Liver (tissue), 9 donors: ENCODE measurements around the gene KPNB1. TPM values are rescaled to one million over a fixed set of nuclear protein-coding genes. Genes with fewer than 3 reads are reported as not detected.

Source experiments
- DNase-seq: peaks from one replicate; pipeline ENCODE4 v3.0.0-alpha.2; 2017; ENCODE audit warnings: low spot score
- H3K27ac ChIP-seq, 2 donors: one replicate each; pipeline ENCODE4 v1.7.0; 2013; ENCODE audit warnings: inconsistent platforms in 2 of 2, low read length in 2 of 2, control low read depth in 1 of 2, low read depth in 1 of 2, mild to moderate bottlenecking in 1 of 2
- H3K27me3 ChIP-seq, 4 donors: one replicate each; pipeline versions ENCODE4 v1.6.1 to v1.7.0; 2013; ENCODE audit warnings: low read length in 3 of 4, inconsistent platforms in 1 of 4, mild to moderate bottlenecking in 1 of 4, moderate library complexity in 1 of 4; ENCODE audit not compliant: control insufficient read depth in 4 of 4, insufficient read depth in 4 of 4
- H3K36me3 ChIP-seq, 4 donors: one replicate each; pipeline versions ENCODE4 v1.6.1 to v1.7.0; 2013; ENCODE audit warnings: low read length in 3 of 4, mild to moderate bottlenecking in 3 of 4, low read depth in 1 of 4, moderate library complexity in 1 of 4; ENCODE audit not compliant: control insufficient read depth in 4 of 4, insufficient read depth in 3 of 4
- H3K4me1 ChIP-seq, 4 donors: one replicate each; pipeline versions ENCODE4 v1.6.1 to v1.7.0; 2013; ENCODE audit warnings: low read length in 3 of 4, mild to moderate bottlenecking in 3 of 4, moderate library complexity in 1 of 4; ENCODE audit not compliant: control insufficient read depth in 4 of 4, insufficient read depth in 4 of 4
- H3K4me3 ChIP-seq, 3 donors: one replicate each; pipeline versions ENCODE4 v1.6.1 to v1.7.0; 2013; ENCODE audit warnings: low read length in 3 of 3, control low read depth in 1 of 3, low read depth in 1 of 3, mild to moderate bottlenecking in 1 of 3
- H3K9ac ChIP-seq, 2 donors: one replicate each; pipeline ENCODE4 v1.7.0; 2013; ENCODE audit warnings: low read length in 2 of 2, mild to moderate bottlenecking in 2 of 2, moderate library complexity in 2 of 2, control low read depth in 1 of 2, low read depth in 1 of 2
- H3K9me3 ChIP-seq, 4 donors: one replicate each; pipeline versions ENCODE4 v1.6.1 to v1.7.0; 2013; ENCODE audit warnings: low read length in 3 of 4; ENCODE audit not compliant: control insufficient read depth in 4 of 4
- EGR1 ChIP-seq, 2 donors: IDR thresholded peaks; 2 replicates each; pipeline ENCODE4 v1.6.1; 2016 to 2018; ENCODE audit warnings: antibody characterized with exemption in 2 of 2, low read depth in 2 of 2
- FOXA1 ChIP-seq: IDR thresholded peaks from 2 replicates; pipeline ENCODE4 v1.6.1; 2016; ENCODE audit warnings: antibody characterized with exemption
- GABPA ChIP-seq, 2 donors: IDR thresholded peaks in 1 of 2; conservative IDR thresholded peaks in 1 of 2; 2 replicates each; pipeline ENCODE4 v1.6.1; 2016; ENCODE audit warnings: antibody characterized with exemption in 2 of 2, mild to moderate bottlenecking in 1 of 2, moderate library complexity in 1 of 2
- HNF4G ChIP-seq: IDR thresholded peaks from 2 replicates; pipeline ENCODE4 v1.6.1; 2016; ENCODE audit warnings: antibody characterized with exemption
- NR2F2 ChIP-seq: IDR thresholded peaks from 2 replicates; pipeline ENCODE4 v1.6.1; 2016; ENCODE audit warnings: antibody characterized with exemption
- RAD21 ChIP-seq, 2 donors: IDR thresholded peaks; 2 replicates each; pipeline ENCODE4 v1.6.1; 2016; ENCODE audit warnings: antibody characterized with exemption in 2 of 2, mild to moderate bottlenecking in 2 of 2
- RXRA ChIP-seq, 2 donors: IDR thresholded peaks; 2 replicates each; pipeline ENCODE4 v1.6.1; 2017 to 2018; ENCODE audit warnings: antibody characterized with exemption in 2 of 2, mild to moderate bottlenecking in 1 of 2
- SP1 ChIP-seq: IDR thresholded peaks from 2 replicates; pipeline ENCODE4 v1.6.1; 2018; ENCODE audit warnings: antibody characterized with exemption, mild to moderate bottlenecking
- TAF1 ChIP-seq: conservative IDR thresholded peaks from 2 replicates; pipeline ENCODE4 v1.6.1; 2016; ENCODE audit warnings: antibody characterized with exemption, mild to moderate bottlenecking
- YY1 ChIP-seq: IDR thresholded peaks from 2 replicates; pipeline ENCODE4 v1.6.1; 2016; ENCODE audit warnings: antibody characterized with exemption, mild to moderate bottlenecking
- WGBS: extraction: QIAGEN DNeasy Blood & Tissue Kit; methylation state at CpG from one replicate; pipeline ENCODE4 v1.1.7; 2013; 5-methylcytosine and 5-hydroxymethylcytosine counted together
- polyA plus RNA-seq, 2 donors: library from polyadenylated mRNA; stranded (reverse) in 1 of 2; unstranded in 1 of 2; fragments of 200-250 nt in 1 of 2; fragments of >200 nt in 1 of 2; fragmentation: Nextera tagmentation in 1 of 2; extraction: Ambion mirVana in 1 of 2; gene quantifications; one replicate each; pipeline versions ENCODE4 v1.2.1 to v1.2.3, GENCODE V29; 2013 to 2015
- total RNA-seq, 2 donors: library from RNA; depleted of rRNA; stranded (reverse); fragments of >200 nt; gene quantifications; one replicate each; pipeline ENCODE4 v1.2.3, GENCODE V29; 2014
- TF ChIP-seq, protein P1 (sequence below): fragments of 150-350 bp; IDR thresholded peaks from 2 replicates; pipeline ENCODE4 v1.5.1; 2017; ENCODE audit warnings: improper control_type of control experiment, low read depth, low read length; ENCODE audit not compliant: missing input control
- TF ChIP-seq, protein P2 (sequence below): IDR thresholded peaks from 2 replicates; pipeline ENCODE4 v1.6.1; 2016; ENCODE audit warnings: antibody characterized with exemption
- TF ChIP-seq, protein P3 (sequence below): IDR thresholded peaks from 2 replicates; pipeline ENCODE4 v1.6.1; 2016; ENCODE audit warnings: antibody characterized with exemption, mild to moderate bottlenecking
- TF ChIP-seq, protein P4 (sequence below): IDR thresholded peaks from 2 replicates; pipeline ENCODE4 v1.6.1; 2016; ENCODE audit warnings: antibody characterized with exemption
- donor health status: healthy.
- donor health status: healthy.
- donor health status: healthy.
- donor health status: healthy.
- donor health status: healthy.

KPNB1 gene
- total and polyA plus RNA-seq, 4 donors: 27.6 to 114 (median 75.0) TPM

DNA sequence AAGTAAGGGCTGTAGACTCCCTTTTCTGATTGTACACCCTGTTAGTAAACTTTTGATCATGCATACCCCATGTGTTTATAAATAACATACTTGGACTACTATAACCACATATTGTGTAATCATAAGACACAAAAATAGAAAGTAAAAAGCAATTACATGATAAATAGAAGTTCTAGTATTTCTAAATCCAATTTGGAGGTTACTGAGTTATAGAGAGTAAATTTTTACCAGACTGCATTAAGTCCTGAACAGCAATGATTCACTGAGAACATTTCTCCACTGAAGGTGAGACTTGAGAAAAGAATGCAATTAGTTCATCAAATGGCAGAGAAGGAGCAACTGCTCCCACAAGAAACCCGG lies 36.5 kb downstream of the KPNB1 start:
- Histone ChIP-seq H3K27ac (no peak overlapping the region), H3K4me3 (no peak overlapping the region), H3K9ac (no peak overlapping the region), H3K9me3 (no peaks in the 10 kb centered on the region), H3K27me3 (no peaks in the 10 kb centered on the region), H3K4me1 (no peaks in the 10 kb centered on the region), H3K36me3 (peaks cover 6 to 29% (median 20%) of the 10 kb centered on the region in 4 donors)
- 91% methylated on average over 1 of the region's 1 CpG for WGBS
- TF ChIP-seq TAF1 (no peak), HNF4G (no peak), RAD21 (IDR thresholded peaks at IDR 0.05) (no peak), RXRA (IDR thresholded peaks at IDR 0.05) (no peak), EGR1 (IDR thresholded peaks at IDR 0.05; ENCODE audit: low read depth in 2 of 2) (no peak), FOXA1 (no peak), YY1 (no peak), GABPA (IDR thresholded peaks at IDR 0.05 in 1 of 2, conservative IDR thresholded peaks at IDR 0.05 in 1 of 2) (no peak), SP1 (no peak)
- TF ChIP-seq, protein P1, sequence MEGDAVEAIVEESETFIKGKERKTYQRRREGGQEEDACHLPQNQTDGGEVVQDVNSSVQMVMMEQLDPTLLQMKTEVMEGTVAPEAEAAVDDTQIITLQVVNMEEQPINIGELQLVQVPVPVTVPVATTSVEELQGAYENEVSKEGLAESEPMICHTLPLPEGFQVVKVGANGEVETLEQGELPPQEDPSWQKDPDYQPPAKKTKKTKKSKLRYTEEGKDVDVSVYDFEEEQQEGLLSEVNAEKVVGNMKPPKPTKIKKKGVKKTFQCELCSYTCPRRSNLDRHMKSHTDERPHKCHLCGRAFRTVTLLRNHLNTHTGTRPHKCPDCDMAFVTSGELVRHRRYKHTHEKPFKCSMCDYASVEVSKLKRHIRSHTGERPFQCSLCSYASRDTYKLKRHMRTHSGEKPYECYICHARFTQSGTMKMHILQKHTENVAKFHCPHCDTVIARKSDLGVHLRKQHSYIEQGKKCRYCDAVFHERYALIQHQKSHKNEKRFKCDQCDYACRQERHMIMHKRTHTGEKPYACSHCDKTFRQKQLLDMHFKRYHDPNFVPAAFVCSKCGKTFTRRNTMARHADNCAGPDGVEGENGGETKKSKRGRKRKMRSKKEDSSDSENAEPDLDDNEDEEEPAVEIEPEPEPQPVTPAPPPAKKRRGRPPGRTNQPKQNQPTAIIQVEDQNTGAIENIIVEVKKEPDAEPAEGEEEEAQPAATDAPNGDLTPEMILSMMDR: no peak
- TF ChIP-seq, protein P2, sequence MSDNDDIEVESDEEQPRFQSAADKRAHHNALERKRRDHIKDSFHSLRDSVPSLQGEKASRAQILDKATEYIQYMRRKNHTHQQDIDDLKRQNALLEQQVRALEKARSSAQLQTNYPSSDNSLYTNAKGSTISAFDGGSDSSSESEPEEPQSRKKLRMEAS: no peak
- TF ChIP-seq, protein P3, sequence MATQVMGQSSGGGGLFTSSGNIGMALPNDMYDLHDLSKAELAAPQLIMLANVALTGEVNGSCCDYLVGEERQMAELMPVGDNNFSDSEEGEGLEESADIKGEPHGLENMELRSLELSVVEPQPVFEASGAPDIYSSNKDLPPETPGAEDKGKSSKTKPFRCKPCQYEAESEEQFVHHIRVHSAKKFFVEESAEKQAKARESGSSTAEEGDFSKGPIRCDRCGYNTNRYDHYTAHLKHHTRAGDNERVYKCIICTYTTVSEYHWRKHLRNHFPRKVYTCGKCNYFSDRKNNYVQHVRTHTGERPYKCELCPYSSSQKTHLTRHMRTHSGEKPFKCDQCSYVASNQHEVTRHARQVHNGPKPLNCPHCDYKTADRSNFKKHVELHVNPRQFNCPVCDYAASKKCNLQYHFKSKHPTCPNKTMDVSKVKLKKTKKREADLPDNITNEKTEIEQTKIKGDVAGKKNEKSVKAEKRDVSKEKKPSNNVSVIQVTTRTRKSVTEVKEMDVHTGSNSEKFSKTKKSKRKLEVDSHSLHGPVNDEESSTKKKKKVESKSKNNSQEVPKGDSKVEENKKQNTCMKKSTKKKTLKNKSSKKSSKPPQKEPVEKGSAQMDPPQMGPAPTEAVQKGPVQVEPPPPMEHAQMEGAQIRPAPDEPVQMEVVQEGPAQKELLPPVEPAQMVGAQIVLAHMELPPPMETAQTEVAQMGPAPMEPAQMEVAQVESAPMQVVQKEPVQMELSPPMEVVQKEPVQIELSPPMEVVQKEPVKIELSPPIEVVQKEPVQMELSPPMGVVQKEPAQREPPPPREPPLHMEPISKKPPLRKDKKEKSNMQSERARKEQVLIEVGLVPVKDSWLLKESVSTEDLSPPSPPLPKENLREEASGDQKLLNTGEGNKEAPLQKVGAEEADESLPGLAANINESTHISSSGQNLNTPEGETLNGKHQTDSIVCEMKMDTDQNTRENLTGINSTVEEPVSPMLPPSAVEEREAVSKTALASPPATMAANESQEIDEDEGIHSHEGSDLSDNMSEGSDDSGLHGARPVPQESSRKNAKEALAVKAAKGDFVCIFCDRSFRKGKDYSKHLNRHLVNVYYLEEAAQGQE: no peak
- TF ChIP-seq, protein P4, sequence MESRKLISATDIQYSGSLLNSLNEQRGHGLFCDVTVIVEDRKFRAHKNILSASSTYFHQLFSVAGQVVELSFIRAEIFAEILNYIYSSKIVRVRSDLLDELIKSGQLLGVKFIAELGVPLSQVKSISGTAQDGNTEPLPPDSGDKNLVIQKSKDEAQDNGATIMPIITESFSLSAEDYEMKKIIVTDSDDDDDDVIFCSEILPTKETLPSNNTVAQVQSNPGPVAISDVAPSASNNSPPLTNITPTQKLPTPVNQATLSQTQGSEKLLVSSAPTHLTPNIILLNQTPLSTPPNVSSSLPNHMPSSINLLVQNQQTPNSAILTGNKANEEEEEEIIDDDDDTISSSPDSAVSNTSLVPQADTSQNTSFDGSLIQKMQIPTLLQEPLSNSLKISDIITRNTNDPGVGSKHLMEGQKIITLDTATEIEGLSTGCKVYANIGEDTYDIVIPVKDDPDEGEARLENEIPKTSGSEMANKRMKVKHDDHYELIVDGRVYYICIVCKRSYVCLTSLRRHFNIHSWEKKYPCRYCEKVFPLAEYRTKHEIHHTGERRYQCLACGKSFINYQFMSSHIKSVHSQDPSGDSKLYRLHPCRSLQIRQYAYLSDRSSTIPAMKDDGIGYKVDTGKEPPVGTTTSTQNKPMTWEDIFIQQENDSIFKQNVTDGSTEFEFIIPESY: no peak
- DNase-seq: no peak

DNA sequence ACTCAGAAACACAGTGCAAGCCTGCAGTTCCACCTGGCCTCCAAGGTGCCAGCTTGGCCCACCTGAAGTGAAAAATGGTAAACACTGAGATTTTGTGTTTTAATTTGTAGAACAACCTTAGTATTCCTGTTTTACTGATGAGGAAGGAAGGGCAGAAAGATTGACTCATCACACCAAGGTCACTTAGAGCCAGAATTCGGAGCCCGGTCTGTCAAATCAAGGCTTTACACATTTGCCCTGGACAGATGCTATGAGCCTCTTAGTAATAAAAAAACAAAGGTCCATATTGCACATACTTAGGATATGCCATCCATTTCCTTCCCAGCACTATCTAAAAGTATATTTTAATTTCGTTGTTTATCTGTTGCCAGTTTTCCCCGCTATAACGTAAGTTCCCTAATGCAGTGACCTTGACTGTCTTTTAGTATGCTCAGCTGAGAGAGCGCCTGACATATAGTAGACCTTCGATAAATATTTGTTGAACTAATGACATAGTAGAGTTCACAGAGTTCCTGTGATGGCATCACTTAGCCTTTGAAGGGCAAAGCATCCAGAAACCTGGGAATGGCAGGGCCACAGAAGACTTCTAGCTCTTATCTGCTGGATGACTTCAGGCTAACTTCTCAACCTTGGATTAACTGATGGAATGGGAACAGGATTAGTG lies 37.1 kb downstream of the KPNB1 start:
- 75% methylated on average over 7 of the region's 7 CpGs for WGBS

More for the DNA sequence above, 37.1 kb downstream of the KPNB1 start:
- Histone ChIP-seq H3K9ac (no peak overlapping the region), H3K4me3 (no peak overlapping the region), H3K27me3 (no peaks in the 10 kb centered on the region), H3K9me3 (no peaks in the 10 kb centered on the region), H3K27ac (no peak overlapping the region), H3K4me1 (no peaks in the 10 kb centered on the region), H3K36me3 (peaks cover 5 to 26% (median 19%) of the 10 kb centered on the region in 4 donors)
- no peak for TF ChIP-seq EGR1 (IDR thresholded peaks at IDR 0.05; ENCODE audit: low read depth in 2 of 2)
- TF ChIP-seq RXRA (IDR thresholded peaks at IDR 0.05): peak in 1 of 2 donors; percentile 5
- TF ChIP-seq NR2F2: no peak
- no peak for DNase-seq
